NCI-H2029 (cell line): ENCODE measurements around the gene SPAG16.

Experiments
- DNase-seq: peaks from one replicate; lab custom pipeline; 2025; lab: John Stamatoyannopoulos, UW

The SPAG16 gene

GRCh38 chr2:214180686-214181085 lies 896.4 kb downstream of the SPAG16 start:
- DNase-seq = no peak

GRCh38 chr2:214184461-214184860 lies 900.2 kb downstream of the SPAG16 start:
- no peak for DNase-seq

- no peak for DNase-seq
Observed at GRCh38 chr2:214185546-214185945, 901.3 kb downstream of the SPAG16 start.

GRCh38 chr2:214192711-214193110 lies 908.4 kb downstream of the SPAG16 start:
- DNase-seq = no peak

- DNase-seq = no peak
Observed at GRCh38 chr2:214193943-214194342, 909.7 kb downstream of the SPAG16 start.

- no peak for DNase-seq
Observed at GRCh38 chr2:214196260-214196659, 912.0 kb downstream of the SPAG16 start.

GRCh38 chr2:214201892-214202291 lies 917.6 kb downstream of the SPAG16 start:
- no peak for DNase-seq

- no peak for DNase-seq
Observed at GRCh38 chr2:214203214-214203613, 919.0 kb downstream of the SPAG16 start.

GRCh38 chr2:214203744-214204289 lies 919.6 kb downstream of the SPAG16 start:
- DNase-seq = no peak

- no peak for DNase-seq
Observed at GRCh38 chr2:214215107-214215506, 930.8 kb downstream of the SPAG16 start.

GRCh38 chr2:214217136-214217535 lies 932.9 kb downstream of the SPAG16 start:
- DNase-seq = no peak

- no peak for DNase-seq
Observed at GRCh38 chr2:214217599-214217998, 933.3 kb downstream of the SPAG16 start.

- DNase-seq = no peak
Observed at GRCh38 chr2:214220251-214220650, 936.0 kb downstream of the SPAG16 start.

GRCh38 chr2:214226061-214226460 lies 941.8 kb downstream of the SPAG16 start:
- no peak for DNase-seq

- DNase-seq = no peak
Observed at GRCh38 chr2:214232271-214232670, 948.0 kb downstream of the SPAG16 start.

- no peak for DNase-seq
Observed at GRCh38 chr2:214233164-214233563, 948.9 kb downstream of the SPAG16 start.

- no peak for DNase-seq
Observed at GRCh38 chr2:214242797-214243196, 958.5 kb downstream of the SPAG16 start.

- DNase-seq = no peak
Observed at GRCh38 chr2:214244847-214245246, 960.6 kb downstream of the SPAG16 start.

- no peak for DNase-seq
Observed at GRCh38 chr2:214246417-214246816, 962.2 kb downstream of the SPAG16 start.

GRCh38 chr2:214247531-214247930 lies 963.3 kb downstream of the SPAG16 start:
- no peak for DNase-seq

GRCh38 chr2:214255046-214255445 lies 970.8 kb downstream of the SPAG16 start:
- no peak for DNase-seq

- no peak for DNase-seq
Observed at GRCh38 chr2:214261683-214262082, 977.4 kb downstream of the SPAG16 start.

- no peak for DNase-seq
Observed at GRCh38 chr2:214264171-214264570, 979.9 kb downstream of the SPAG16 start.

- DNase-seq = no peak
Observed at GRCh38 chr2:214265991-214266489, 981.8 kb downstream of the SPAG16 start.
